Measurements from ENCODE around the gene CRIP3. TPM values are rescaled to one million over a fixed set of nuclear protein-coding genes. Genes with fewer than 3 reads are reported as not detected.

Gene CRIP3
- total and polyA plus RNA-seq, 2 of the 13 experiments (the other 11 are each of a cell fraction or from before 2014, with no cell fraction given): 6.3 to 9.3 TPM

DNA sequence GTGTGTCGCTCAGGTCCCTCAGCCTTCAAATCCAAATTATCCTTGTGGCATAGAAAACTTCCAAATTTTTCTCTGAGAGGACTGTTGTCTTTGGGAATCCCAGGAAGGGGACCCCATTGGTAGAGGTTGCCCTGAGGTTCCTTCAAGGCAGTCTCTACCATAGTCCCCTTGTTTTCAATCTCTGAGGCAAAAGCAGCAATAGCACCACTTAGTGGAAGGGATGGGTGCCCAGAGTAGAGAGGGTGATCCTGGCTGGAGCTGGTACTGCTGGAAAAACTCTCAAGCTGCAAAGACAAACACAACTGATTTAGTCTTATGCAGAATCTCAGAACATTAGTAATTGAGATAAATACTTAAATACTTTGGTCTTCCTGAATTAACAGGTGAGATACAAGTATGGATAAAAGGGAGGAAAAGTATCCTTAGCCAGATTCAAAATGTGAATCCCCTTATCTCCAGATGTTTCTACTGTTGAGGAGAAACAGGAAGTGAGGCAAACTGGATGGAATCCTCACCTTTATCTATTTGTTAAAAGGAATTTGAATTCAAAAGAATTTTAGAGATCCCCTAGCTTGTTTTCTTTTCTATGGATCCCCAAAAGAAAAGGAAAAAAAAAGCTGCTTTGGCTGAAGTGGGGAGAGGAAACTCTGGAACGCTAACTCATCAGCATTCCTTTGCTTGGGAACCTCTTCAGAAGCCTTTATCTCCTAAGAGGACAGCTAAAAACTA, 47.4 kb upstream of the CRIP3 start (continued):
- TF ChIP-seq, protein P1, sequence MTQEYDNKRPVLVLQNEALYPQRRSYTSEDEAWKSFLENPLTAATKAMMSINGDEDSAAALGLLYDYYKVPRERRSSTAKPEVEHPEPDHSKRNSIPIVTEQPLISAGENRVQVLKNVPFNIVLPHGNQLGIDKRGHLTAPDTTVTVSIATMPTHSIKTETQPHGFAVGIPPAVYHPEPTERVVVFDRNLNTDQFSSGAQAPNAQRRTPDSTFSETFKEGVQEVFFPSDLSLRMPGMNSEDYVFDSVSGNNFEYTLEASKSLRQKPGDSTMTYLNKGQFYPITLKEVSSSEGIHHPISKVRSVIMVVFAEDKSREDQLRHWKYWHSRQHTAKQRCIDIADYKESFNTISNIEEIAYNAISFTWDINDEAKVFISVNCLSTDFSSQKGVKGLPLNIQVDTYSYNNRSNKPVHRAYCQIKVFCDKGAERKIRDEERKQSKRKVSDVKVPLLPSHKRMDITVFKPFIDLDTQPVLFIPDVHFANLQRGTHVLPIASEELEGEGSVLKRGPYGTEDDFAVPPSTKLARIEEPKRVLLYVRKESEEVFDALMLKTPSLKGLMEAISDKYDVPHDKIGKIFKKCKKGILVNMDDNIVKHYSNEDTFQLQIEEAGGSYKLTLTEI (CRISPR knock-in tag; conservative IDR thresholded peaks at IDR 0.05): no peak
- TF ChIP-seq ZNF510 (CRISPR knock-in tag; IDR thresholded peaks at IDR 0.05; ENCODE audit: low read depth) (no peak), ELF1 (CRISPR knock-in tag; IDR thresholded peaks at IDR 0.05) (no peak), ZNF549 (CRISPR knock-in tag; IDR thresholded peaks at IDR 0.05) (no peak), CENPX (CRISPR knock-in tag; IDR thresholded peaks at IDR 0.05) (no peak), GATAD2A (CRISPR knock-in tag; IDR thresholded peaks at IDR 0.05) (peak; percentile 68), ZNF44 (CRISPR knock-in tag; IDR thresholded peaks at IDR 0.05) (peak; percentile 89; the same call in 1 of the 2 replicates), MBD4 (IDR thresholded peaks at IDR 0.05; ENCODE audit: borderline replicate concordance, low read length) (no peak), KLF13 (CRISPR knock-in tag; IDR thresholded peaks at IDR 0.05) (no peak)
- TF ChIP-seq, protein P2, sequence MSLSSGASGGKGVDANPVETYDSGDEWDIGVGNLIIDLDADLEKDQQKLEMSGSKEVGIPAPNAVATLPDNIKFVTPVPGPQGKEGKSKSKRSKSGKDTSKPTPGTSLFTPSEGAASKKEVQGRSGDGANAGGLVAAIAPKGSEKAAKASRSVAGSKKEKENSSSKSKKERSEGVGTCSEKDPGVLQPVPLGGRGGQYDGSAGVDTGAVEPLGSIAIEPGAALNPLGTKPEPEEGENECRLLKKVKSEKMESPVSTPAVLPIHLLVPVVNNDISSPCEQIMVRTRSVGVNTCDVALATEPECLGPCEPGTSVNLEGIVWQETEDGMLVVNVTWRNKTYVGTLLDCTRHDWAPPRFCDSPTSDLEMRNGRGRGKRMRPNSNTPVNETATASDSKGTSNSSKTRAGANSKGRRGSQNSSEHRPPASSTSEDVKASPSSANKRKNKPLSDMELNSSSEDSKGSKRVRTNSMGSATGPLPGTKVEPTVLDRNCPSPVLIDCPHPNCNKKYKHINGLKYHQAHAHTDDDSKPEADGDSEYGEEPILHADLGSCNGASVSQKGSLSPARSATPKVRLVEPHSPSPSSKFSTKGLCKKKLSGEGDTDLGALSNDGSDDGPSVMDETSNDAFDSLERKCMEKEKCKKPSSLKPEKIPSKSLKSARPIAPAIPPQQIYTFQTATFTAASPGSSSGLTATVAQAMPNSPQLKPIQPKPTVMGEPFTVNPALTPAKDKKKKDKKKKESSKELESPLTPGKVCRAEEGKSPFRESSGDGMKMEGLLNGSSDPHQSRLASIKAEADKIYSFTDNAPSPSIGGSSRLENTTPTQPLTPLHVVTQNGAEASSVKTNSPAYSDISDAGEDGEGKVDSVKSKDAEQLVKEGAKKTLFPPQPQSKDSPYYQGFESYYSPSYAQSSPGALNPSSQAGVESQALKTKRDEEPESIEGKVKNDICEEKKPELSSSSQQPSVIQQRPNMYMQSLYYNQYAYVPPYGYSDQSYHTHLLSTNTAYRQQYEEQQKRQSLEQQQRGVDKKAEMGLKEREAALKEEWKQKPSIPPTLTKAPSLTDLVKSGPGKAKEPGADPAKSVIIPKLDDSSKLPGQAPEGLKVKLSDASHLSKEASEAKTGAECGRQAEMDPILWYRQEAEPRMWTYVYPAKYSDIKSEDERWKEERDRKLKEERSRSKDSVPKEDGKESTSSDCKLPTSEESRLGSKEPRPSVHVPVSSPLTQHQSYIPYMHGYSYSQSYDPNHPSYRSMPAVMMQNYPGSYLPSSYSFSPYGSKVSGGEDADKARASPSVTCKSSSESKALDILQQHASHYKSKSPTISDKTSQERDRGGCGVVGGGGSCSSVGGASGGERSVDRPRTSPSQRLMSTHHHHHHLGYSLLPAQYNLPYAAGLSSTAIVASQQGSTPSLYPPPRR (CRISPR knock-in tag; IDR thresholded peaks at IDR 0.05; ENCODE audit: borderline replicate concordance): no peak
- TF ChIP-seq, protein P3, sequence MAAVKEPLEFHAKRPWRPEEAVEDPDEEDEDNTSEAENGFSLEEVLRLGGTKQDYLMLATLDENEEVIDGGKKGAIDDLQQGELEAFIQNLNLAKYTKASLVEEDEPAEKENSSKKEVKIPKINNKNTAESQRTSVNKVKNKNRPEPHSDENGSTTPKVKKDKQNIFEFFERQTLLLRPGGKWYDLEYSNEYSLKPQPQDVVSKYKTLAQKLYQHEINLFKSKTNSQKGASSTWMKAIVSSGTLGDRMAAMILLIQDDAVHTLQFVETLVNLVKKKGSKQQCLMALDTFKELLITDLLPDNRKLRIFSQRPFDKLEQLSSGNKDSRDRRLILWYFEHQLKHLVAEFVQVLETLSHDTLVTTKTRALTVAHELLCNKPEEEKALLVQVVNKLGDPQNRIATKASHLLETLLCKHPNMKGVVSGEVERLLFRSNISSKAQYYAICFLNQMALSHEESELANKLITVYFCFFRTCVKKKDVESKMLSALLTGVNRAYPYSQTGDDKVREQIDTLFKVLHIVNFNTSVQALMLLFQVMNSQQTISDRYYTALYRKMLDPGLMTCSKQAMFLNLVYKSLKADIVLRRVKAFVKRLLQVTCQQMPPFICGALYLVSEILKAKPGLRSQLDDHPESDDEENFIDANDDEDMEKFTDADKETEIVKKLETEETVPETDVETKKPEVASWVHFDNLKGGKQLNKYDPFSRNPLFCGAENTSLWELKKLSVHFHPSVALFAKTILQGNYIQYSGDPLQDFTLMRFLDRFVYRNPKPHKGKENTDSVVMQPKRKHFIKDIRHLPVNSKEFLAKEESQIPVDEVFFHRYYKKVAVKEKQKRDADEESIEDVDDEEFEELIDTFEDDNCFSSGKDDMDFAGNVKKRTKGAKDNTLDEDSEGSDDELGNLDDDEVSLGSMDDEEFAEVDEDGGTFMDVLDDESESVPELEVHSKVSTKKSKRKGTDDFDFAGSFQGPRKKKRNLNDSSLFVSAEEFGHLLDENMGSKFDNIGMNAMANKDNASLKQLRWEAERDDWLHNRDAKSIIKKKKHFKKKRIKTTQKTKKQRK (IDR thresholded peaks at IDR 0.05; ENCODE audit: low read length): no peak
